ENCODE measurements around the gene ARID5B.

ARID5B gene

GRCh38 chr10:61957806-61958205, 56.3 kb downstream of the ARID5B start:
- Histone ChIP-seq H3K79me2 (ENCODE audit: insufficient read depth, low read length) (peaks cover 90% of the 10 kb centered on the region), H2AFZ (ENCODE audit: low read length) (no peak overlapping the region), H3K9me3 (ENCODE audit: insufficient read depth, low read depth, low read length) (no peaks in the 10 kb centered on the region), H3K27me3 (ENCODE audit: insufficient read depth, low read length, poor library complexity, severe bottlenecking) (no peaks in the 10 kb centered on the region), H3K4me1 (ENCODE audit: insufficient read depth, low read length, poor library complexity, severe bottlenecking) (peaks cover 44% of the 10 kb centered on the region), H3K4me2 (ENCODE audit: low read depth, low read length, poor library complexity, severe bottlenecking) (no peak overlapping the region), H3K9me2 (replicated peaks; ENCODE audit: low read depth, low read length) (no peaks in the 10 kb centered on the region), H3K4me3 (ENCODE audit: low read length, poor library complexity, severe bottlenecking) (no peak overlapping the region), H3K36me3 (ENCODE audit: insufficient read depth, low read length) (peaks cover 60% of the 10 kb centered on the region; the same call in 1 of the 2 replicates), H3F3A (ENCODE audit: low read depth) (peaks cover 2% of the 10 kb centered on the region; the same call in 1 of the 2 replicates), H4K20me1 (ENCODE audit: insufficient read depth, low read length, poor library complexity, severe bottlenecking) (peaks cover 10% of the 10 kb centered on the region), H3K9ac (ENCODE audit: low read depth, low read length, poor library complexity, severe bottlenecking) (no peak overlapping the region)
- TF ChIP-seq EZH2phosphoT487 (IDR thresholded peaks at IDR 0.05; ENCODE audit: borderline replicate concordance): no peak
- TF ChIP-seq CTCF (conservative IDR thresholded peaks at IDR 0.05; ENCODE audit: low read length): no peak

- no peaks in the 10 kb centered on the region for H3K9me2 ChIP-seq (replicated peaks; ENCODE audit: low read depth, low read length)
- H4K20me1 ChIP-seq (ENCODE audit: insufficient read depth, low read length, poor library complexity, severe bottlenecking): peaks cover 12% of the 10 kb centered on the region
- H3K79me2 ChIP-seq (ENCODE audit: insufficient read depth, low read length): peaks cover 90% of the 10 kb centered on the region
- H3K4me3 ChIP-seq (ENCODE audit: low read length, poor library complexity, severe bottlenecking): no peak overlapping the region
- H2AFZ ChIP-seq (ENCODE audit: low read length): no peak overlapping the region
- peaks cover 58% of the 10 kb centered on the region; the same call in 1 of the 2 replicates for H3K36me3 ChIP-seq (ENCODE audit: insufficient read depth, low read length)
- H3K4me1 ChIP-seq (ENCODE audit: insufficient read depth, low read length, poor library complexity, severe bottlenecking): peaks cover 49% of the 10 kb centered on the region
- H3F3A ChIP-seq (ENCODE audit: low read depth): peaks cover 2% of the 10 kb centered on the region; the same call in 1 of the 2 replicates
- H3K4me2 ChIP-seq (ENCODE audit: low read depth, low read length, poor library complexity, severe bottlenecking): no peak overlapping the region
- H3K9ac ChIP-seq (ENCODE audit: low read depth, low read length, poor library complexity, severe bottlenecking): no peak overlapping the region
- no peak for TF ChIP-seq EZH2phosphoT487 (IDR thresholded peaks at IDR 0.05; ENCODE audit: borderline replicate concordance)
- TF ChIP-seq CTCF (conservative IDR thresholded peaks at IDR 0.05; ENCODE audit: low read length): no peak
- no peaks in the 10 kb centered on the region for H3K9me3 ChIP-seq (ENCODE audit: insufficient read depth, low read depth, low read length)
- H3K27me3 ChIP-seq (ENCODE audit: insufficient read depth, low read length, poor library complexity, severe bottlenecking): no peaks in the 10 kb centered on the region
These were observed 56.8 kb downstream of the ARID5B start for GRCh38 chr10:61958311-61958710.

- H3K9ac ChIP-seq (ENCODE audit: low read depth, low read length, poor library complexity, severe bottlenecking): no peak overlapping the region
- peaks cover 58% of the 10 kb centered on the region; the same call in 1 of the 2 replicates for H3K36me3 ChIP-seq (ENCODE audit: insufficient read depth, low read length)
- no peaks in the 10 kb centered on the region for H3K27me3 ChIP-seq (ENCODE audit: insufficient read depth, low read length, poor library complexity, severe bottlenecking)
- H3K4me2 ChIP-seq (ENCODE audit: low read depth, low read length, poor library complexity, severe bottlenecking): no peak overlapping the region
- H3F3A ChIP-seq (ENCODE audit: low read depth): peaks cover 2% of the 10 kb centered on the region; the same call in 1 of the 2 replicates
- H3K9me2 ChIP-seq (replicated peaks; ENCODE audit: low read depth, low read length): no peaks in the 10 kb centered on the region
- no peak overlapping the region for H3K4me3 ChIP-seq (ENCODE audit: low read length, poor library complexity, severe bottlenecking)
- TF ChIP-seq CTCF (conservative IDR thresholded peaks at IDR 0.05; ENCODE audit: low read length) (no peak), EZH2phosphoT487 (IDR thresholded peaks at IDR 0.05; ENCODE audit: borderline replicate concordance) (no peak)
- peaks cover 90% of the 10 kb centered on the region for H3K79me2 ChIP-seq (ENCODE audit: insufficient read depth, low read length)
- peaks cover 54% of the 10 kb centered on the region for H3K4me1 ChIP-seq (ENCODE audit: insufficient read depth, low read length, poor library complexity, severe bottlenecking)
- H4K20me1 ChIP-seq (ENCODE audit: insufficient read depth, low read length, poor library complexity, severe bottlenecking): peaks cover 16% of the 10 kb centered on the region
- no peaks in the 10 kb centered on the region for H3K9me3 ChIP-seq (ENCODE audit: insufficient read depth, low read depth, low read length)
- H2AFZ ChIP-seq (ENCODE audit: low read length): no peak overlapping the region
These were observed 57.3 kb downstream of the ARID5B start for GRCh38 chr10:61958805-61959204.
